ENCODE results near the gene TRAPPC3L. TPM values are rescaled to one million over a fixed set of nuclear protein-coding genes. Genes with fewer than 3 reads are reported as not detected.

The TRAPPC3L gene
- total and polyA plus RNA-seq, 2 of the 13 experiments (the other 11 are each of a cell fraction or from before 2014, with no cell fraction given), result not detected

GRCh38 chr6:116451916-116452315 is 93.6 kb downstream of the TRAPPC3L start:
- no peak overlapping the region for H3K4me3 ChIP-seq (replicated peaks in 1 of 3; ENCODE audit: insufficient read depth in 1 of 3, low read depth in 2 of 3, low read length in 3 of 3)
- CTCF ChIA-PET (ENCODE audit: low intra/inter-chr PET ratio, low total read pairs), result no interaction called here
- no peaks in the 10 kb centered on the region for H3K27me3 ChIP-seq (ENCODE audit: control insufficient read depth in 1 of 2, insufficient read depth in 2 of 2, low read length in 2 of 2)
- FAIRE-seq (no peak), ATAC-seq (no peak), DNase-seq (ENCODE audit: low spot score) (no peak)
- no peaks in the 10 kb centered on the region for H3K36me3 ChIP-seq (replicated peaks in 1 of 2; ENCODE audit: control insufficient read depth in 1 of 2, insufficient read depth in 2 of 2, low read length in 2 of 2)
- H3K9ac ChIP-seq (ENCODE audit: insufficient read depth, low read depth, low read length), result no peak overlapping the region
- intact Hi-C loops (cut with micrococcal nuclease; ENCODE audit: unreplicated experiment), result no loop called here
- no peaks in the 10 kb centered on the region for H3K9me3 ChIP-seq (ENCODE audit: low read length)
- no peaks in the 10 kb centered on the region for H3K79me2 ChIP-seq (ENCODE audit: insufficient read depth, low read length)
- TF ChIP-seq UBTF (CRISPR knock-in tag; IDR thresholded peaks at IDR 0.05) (no peak), PHF8 (CRISPR knock-in tag; IDR thresholded peaks at IDR 0.05) (no peak), ZNF598 (CRISPR knock-in tag; IDR thresholded peaks at IDR 0.05; ENCODE audit: borderline replicate concordance) (no peak), ZNF335 (CRISPR knock-in tag; IDR thresholded peaks at IDR 0.05) (no peak), MIER3 (CRISPR knock-in tag; IDR thresholded peaks at IDR 0.05; ENCODE audit: borderline replicate concordance) (no peak)
- TF ChIP-seq, protein P1, sequence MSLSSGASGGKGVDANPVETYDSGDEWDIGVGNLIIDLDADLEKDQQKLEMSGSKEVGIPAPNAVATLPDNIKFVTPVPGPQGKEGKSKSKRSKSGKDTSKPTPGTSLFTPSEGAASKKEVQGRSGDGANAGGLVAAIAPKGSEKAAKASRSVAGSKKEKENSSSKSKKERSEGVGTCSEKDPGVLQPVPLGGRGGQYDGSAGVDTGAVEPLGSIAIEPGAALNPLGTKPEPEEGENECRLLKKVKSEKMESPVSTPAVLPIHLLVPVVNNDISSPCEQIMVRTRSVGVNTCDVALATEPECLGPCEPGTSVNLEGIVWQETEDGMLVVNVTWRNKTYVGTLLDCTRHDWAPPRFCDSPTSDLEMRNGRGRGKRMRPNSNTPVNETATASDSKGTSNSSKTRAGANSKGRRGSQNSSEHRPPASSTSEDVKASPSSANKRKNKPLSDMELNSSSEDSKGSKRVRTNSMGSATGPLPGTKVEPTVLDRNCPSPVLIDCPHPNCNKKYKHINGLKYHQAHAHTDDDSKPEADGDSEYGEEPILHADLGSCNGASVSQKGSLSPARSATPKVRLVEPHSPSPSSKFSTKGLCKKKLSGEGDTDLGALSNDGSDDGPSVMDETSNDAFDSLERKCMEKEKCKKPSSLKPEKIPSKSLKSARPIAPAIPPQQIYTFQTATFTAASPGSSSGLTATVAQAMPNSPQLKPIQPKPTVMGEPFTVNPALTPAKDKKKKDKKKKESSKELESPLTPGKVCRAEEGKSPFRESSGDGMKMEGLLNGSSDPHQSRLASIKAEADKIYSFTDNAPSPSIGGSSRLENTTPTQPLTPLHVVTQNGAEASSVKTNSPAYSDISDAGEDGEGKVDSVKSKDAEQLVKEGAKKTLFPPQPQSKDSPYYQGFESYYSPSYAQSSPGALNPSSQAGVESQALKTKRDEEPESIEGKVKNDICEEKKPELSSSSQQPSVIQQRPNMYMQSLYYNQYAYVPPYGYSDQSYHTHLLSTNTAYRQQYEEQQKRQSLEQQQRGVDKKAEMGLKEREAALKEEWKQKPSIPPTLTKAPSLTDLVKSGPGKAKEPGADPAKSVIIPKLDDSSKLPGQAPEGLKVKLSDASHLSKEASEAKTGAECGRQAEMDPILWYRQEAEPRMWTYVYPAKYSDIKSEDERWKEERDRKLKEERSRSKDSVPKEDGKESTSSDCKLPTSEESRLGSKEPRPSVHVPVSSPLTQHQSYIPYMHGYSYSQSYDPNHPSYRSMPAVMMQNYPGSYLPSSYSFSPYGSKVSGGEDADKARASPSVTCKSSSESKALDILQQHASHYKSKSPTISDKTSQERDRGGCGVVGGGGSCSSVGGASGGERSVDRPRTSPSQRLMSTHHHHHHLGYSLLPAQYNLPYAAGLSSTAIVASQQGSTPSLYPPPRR (CRISPR knock-in tag; IDR thresholded peaks at IDR 0.05; ENCODE audit: borderline replicate concordance), result no peak
- H3K27ac ChIP-seq (ENCODE audit: extremely low read length, insufficient read depth, low read length), result no peak overlapping the region
- no peaks in the 10 kb centered on the region for H3K4me1 ChIP-seq (ENCODE audit: insufficient read depth, low read length)
- in situ Hi-C loops (cut with HindIII; ENCODE audit: extremely low pct_ligation_motif_present, low pct_unique_long_range_greater_than_20kb), result no loop called here
- H2AFZ ChIP-seq (ENCODE audit: low read length), result no peak overlapping the region
- POLR2A ChIA-PET, result no interaction called here
- H4K20me1 ChIP-seq (ENCODE audit: insufficient read depth, low read length), result no peaks in the 10 kb centered on the region
- no peak overlapping the region for H3K4me2 ChIP-seq (ENCODE audit: low read depth, low read length)
- no TSS peak for BruUV-seq (replicated peaks)

Measured in HepG2 (cell line).